HG03439 (cell line): ENCODE measurements around the gene RPS19.

Experiments
- ATAC-seq: cut with Tn5 transposase; IDR thresholded peaks from one replicate; pipeline ENCODE4 v1.9.1; 2021; ENCODE audit warnings: mild to moderate bottlenecking, moderate library complexity; ENCODE audit not compliant: unreplicated experiment

Gene RPS19

DNA sequence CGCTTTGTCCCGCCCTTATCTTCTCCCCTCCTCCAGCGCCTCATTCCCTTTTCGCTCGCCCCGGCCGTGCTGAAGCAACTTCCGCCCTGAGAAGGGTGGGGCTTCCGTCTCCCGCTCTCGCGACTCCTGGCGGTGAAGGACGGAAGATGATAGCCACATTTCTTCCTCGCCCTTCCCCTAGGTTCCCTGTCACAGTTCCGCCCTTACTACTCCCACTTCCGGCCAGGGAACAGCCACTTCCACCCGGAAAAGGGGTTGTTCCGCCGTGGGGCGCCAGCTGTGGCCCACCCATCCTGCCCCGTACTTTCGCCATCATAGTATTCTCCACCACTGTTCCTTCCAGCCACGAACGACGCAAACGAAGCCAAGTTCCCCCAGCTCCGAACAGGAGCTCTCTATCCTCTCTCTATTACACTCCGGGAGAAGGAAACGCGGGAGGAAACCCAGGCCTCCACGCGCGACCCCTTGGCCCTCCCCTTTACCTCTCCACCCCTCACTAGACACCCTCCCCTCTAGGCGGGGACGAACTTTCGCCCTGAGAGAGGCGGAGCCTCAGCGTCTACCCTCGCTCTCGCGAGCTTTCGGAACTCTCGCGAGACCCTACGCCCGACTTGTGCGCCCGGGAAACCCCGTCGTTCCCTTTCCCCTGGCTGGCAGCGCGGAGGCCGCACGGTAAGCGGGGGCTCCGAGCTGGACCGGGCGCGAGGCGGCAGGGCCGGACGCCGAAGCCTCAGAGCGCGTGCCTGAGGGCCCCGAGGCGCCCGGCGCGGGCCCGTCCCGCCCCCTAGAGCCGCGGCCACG, at the start of gene RPS19:
TSS of gene RPS19 (plus strand) at position 638 of the 801 bp plus-strand sequence. CDS start 520 bp downstream, outside the sequence.
- ATAC-seq = peak; percentile 82

DNA sequence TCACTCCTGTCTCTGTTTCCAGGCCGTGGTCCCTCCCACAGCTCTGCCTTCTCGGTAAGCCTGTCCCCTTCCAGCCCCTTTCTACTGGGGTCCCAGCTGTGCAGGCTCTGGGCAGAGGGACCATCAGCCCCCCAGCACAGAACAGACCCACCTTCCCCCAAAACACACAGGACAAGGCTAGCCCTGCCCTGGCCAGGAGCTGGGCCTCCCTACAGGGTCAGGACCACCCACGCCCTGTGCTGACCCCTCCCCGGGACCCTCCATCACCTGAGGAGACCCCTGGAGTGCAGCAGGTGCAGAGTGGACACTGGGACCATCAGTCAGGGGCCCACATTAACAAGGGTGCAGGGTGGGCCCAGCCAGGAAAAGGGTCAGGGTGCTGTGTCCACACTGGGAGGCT, 49.8 kb upstream of the RPS19 start:
- ATAC-seq = no peak

DNA sequence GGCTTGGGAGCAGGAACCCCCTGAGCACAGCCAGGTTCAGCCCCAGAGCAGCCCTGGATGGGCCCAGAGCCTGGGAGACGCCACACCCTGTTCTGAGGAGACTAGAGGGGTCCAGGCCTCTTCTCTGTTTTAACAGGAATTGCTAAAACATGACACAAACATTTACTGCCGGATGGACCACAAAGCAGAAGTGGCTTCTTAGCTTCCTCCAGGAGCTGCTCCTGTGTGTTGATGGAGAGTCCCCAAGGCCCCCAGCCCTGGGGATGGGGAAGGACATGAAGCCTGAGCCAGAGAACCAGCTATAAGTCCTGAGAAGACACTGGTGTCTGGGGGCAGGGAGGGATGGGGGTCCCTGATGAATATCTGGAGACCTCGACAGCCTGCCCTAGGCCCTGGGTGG, 49.0 kb upstream of the RPS19 start:
- ATAC-seq = no peak

DNA sequence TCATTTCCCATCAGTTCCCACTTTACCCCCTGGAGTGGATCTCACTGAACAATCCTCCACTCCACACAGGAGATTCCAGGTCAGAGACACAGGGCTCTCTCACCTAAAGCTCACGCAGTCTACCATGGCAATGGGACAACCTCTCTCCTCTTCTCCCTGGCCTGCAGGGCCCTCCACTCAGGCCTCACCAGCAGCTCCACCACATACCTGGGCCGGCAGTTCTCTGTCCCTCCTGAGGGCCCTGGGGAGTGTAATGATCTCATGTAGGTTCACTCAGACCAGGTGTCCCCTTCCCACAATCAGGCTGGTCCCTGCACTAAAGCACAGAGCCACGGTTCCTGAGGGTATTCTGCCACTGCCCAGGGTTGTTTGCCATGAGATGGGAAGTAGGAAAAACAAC, 48.1 kb upstream of the RPS19 start:
- no peak for ATAC-seq

DNA sequence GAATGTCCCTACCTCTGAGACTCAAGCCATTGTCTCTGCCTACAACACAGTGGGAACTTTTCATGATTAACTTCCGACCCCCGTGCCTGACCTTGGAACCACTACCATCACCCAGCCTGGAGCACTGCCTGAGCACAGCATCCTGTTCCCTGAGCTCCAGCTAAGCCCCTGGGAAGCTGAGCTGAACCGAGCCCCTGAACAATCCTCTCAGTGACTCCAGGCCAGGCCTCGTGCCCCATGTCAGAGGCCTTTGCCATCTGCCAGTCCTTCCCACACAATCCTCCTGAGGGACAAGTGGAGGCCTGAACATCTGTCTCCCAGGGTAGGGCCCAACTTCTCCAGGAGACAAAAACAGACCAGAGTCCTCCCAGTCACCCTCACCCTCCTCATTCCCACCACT, 46.1 kb upstream of the RPS19 start:
- no peak for ATAC-seq

DNA sequence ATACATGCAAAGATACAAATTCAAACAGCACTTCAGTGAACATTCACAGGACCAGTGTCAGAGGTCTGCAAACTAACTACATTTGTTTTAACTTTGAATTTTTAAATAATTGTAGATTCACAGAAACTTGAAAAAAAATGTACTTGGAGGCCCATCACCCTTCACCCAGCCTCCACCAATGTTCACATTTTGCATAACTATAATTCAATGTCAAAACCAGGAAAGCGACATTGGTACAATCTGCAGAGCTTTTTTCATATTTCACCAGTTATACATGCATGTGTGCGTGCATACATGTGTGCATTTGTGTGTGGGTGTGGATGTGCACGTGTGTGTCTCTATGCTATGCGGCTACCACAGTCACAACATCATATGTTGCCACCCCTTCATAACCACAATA, 44.8 kb upstream of the RPS19 start:
- ATAC-seq = no peak

DNA sequence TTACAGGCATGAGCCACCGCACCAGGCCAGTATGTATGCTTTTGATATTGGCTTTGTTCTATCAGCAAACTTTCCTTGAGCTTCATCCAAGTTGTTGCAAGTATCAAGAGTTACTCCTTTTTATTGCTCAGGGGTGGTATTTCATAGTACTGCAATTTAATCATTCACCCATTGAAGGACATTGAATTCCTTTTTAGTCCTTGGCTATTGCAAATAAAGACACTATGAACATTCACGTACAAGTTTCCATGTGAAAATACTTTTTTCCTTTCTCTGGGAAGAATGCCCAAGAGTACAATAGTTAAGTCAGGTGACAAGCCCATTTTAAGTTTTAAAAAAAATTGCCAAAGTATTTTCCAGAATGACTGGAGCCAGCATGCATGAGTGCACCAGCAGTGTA, 43.3 kb upstream of the RPS19 start:
- ATAC-seq = no peak

DNA sequence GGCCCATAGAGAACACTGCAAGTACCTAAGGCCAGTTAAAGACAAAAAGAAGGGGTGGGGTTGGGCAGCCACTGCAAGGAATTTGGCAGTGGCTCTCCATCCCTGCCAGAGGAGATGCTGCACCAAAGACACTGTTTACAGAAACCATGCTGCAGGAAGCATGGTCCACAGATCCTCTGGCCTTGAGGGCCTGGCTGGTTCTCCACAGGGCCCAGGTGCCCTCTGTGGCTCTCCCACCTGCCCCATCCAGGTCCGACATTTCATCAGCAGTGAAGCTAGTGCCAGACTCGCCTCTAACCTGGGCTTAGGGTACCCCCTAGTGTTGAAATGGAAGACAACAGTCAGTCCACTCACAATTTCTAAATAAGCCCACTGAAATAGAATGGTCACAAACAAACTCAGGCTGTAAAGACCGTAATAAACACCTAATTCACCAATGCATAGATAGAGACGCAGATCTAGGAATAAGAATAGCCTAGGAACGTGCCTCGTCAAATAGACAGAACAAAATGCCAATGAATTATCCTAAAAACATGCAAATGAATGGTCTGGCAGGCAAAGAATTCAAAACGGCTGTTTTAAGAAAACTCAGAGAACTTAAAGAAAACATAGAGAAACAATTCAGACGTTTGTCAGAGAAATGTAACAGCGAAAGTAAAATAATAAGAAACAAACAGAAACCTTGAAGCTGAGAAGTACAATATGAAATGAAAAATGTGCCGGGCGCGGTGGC, 38.9 kb upstream of the RPS19 start:
- ATAC-seq = no peak

DNA sequence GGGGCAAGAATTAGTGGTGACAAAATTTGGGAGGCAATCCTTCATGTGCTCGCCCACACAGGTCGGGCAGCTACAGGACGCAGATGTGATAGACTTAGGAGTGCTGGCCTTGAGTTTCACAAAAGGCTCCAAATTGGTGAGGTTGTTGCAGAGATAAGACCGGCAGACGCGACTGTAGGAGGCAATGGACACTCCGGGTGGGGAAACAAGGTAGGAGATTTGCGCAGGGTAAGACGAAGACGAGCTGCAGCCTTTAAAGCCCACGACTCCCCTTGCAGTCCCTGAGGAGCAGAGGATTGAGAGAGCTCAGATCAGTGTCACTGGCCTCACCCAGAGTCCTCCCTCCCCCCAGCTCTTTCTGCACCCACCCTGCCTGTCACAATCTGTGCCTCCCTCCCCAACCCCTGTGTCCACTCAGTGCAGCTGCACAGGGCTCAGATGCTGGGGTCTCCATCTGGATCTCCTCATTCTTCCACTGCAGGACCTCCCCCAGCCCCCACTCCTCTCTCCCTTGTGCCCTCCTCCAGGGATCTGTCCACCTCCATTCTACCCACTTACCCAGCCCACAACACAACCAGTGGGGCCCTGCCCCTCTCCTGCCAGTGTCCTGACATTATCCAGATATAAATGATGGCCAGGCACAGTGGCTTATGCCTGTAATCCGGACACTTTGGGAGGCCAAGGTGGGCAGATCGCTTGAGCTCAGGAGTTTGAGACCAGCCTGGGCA, 21.9 kb upstream of the RPS19 start:
- no peak for ATAC-seq

DNA sequence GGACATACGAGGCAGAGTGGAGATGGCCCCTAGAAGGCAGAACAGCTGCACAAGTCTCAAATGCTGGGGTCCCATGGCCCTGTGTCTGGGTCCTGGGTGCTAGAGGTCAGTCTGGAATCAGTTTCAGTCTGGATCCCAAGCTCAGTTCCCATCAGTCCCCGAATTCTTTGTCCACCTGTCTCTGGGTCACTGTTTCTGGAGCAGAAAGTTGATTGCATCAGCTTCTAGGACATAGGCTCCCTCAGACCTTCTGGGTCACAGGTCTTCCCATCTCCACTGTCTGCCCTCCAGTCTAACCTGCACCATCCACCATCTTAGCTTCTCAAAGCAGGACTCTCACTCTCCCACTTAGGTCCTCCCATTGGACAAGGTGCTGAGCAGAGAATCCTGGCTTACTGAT, 20.8 kb upstream of the RPS19 start:
- ATAC-seq = no peak

DNA sequence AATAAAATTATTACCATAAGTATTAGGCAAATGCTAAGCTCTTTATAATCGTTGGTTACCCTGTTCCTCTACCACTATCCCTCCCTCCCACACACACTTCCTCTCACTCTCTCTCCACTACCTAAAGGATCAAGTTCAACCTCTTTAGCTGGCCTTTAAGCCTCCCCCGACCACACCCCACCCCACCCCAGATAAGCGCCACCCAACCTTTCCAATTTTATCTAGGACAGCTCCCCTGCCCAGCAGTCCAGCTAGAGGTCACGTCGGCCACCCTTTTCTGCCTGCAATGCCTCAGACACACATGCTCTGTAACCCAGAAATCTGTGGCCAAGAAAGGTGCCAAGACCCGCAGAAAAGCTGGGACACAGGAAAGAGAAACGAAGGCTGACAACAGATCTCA, 16.7 kb upstream of the RPS19 start:
- no peak for ATAC-seq

DNA sequence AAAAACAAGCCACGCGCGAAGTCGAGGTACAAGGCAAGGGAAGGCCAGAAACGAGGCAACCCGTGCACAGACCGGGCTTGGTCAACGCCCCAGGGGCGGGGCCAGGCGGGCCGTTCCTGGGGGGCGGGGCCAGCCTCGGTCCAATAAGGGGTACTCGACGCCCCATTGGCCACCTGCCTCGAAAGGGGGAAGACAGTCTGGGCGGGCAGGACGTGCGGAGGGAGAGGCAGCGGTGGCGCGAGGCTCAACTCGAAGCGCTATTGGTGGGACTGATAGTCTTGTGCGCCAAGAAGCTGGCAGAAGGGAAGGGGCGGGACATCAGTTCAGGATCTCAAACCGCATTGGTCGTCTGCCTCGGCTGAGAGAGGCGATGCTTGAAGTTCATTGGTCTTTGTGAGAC, 15.5 kb upstream of the RPS19 start, which contains the start of gene LYPD4:
TSS of gene LYPD4 (minus strand) at position 83 of the 400 bp plus-strand sequence. CDS start 5,398 bp downstream, outside the sequence.
- ATAC-seq = no peak

DNA sequence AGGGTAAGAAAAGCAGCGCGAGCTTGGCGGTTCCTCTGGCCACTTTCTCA, 15.2 kb upstream of the RPS19 start, which contains the start of gene DMRTC2:
TSS of gene DMRTC2 (plus strand) at position 42 of the 50 bp plus-strand sequence. CDS start 2,387 bp downstream, outside the sequence.
- no peak for ATAC-seq

DNA sequence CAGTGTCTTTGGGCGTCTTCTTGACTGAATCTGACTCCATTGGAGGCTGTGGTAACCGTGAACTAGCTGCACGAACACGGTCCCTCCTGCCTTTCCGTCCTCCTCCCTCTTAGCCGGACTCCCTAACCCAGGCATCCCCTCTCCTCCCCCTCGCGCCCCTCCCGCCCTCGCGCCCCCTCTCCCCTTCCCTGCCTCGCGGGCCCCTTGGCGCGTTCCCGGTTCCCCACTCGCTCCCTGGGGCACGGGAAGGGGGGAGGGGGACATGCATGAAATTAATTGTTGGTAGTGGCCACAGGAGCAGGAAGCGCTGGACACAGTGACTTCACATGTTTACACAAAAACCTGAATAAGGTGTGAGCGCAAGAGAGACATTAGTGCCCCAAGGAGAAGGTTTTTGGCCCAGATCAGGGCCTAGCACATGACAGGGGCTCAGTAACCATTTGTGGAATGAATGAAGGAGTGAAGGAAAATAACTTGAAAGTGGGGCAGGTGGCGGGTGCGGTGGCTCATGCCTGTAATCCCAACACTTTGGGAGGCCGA, 14.9 kb upstream of the RPS19 start:
- ATAC-seq = no peak

DNA sequence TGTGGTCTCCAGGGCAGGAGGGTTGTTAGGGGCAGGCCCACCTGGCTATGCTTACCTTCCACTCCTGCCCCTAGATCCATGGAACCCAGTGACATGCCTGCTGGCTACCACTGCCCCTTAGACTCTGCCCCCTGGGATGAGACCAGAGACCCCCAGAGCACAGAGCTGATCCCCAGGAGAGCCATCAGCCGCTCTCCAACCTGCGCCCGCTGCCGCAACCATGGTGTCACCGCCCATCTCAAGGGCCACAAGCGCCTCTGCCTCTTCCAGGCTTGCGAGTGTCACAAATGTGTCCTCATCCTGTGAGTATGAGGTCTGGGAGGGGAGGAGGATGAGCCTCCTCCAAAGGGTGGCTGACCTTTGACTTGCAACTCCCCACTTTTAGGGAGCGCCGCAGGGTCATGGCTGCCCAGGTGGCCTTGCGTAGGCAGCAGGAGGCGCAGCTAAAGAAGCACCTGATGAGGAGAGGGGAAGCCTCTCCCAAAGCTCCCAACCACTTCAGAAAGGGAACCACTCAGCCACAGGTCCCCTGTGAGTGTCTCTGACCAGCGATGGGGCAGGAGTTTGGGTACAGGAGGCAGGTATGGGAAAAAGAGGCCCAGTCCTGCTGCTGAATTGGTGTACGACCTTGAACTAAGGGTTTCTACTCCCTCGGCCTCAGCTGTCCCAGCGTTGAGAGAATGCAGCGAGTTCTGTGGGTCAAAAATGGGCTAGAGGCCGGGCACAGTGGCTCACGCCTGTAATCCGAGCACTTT, 12.5 kb upstream of the RPS19 start:
- ATAC-seq = no peak

DNA sequence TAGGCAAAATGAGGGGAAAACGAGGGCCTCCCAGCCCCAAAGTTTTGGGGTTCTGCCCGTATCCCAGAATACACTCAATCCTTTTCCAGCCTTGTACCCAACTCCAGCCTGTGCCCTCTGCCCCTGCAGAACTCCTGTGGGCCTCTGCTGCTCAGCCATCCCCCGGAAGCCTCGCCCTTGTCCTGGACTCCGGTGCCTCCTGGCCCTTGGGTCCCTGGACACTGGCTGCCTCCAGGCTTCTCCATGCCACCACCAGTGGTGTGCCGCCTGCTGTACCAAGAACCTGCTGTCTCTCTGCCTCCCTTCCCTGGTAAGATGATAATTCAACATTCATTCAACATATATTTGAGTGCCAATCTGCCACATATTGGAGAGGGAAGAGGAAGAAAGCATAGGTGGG, 11.4 kb upstream of the RPS19 start:
- ATAC-seq = no peak

DNA sequence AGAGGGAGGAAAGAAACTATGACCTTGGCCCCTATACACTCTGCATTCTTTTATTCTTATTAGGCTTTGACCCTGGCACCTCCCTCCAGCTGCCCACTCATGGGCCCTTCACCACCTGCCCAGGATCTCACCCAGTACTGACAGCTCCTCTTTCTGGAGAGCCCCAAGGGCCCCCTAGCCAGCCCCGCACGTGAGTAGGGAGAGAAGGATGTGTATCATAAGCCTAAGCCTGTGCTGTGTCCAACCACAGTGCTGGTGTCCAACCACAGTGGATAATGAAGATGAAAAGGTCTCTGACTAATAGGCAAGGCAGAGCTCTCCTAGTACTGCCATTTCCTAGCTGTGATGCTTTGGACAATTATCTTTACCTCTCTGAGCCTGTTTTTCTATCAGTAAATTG, 11.0 kb upstream of the RPS19 start:
- no peak for ATAC-seq

DNA sequence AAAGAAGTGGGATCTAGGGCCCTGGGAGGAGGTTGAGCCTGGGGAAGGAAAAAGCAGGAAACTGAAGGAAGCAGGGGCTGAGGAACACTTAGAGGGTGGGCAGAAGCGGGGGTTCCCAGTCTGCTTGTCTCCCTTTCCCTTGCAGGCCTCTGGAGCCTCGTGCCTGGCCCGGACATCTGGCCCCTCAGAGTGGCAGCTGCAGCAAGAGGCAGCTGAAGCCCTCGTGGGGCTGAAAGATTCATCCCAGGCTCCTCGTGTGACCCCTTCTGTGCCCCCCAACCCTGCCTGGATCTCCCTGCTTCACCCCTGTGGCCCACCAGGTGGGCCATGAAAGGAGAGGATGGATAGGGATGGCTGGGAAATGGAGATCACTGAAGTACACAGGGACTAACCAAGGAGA, 9.7 kb upstream of the RPS19 start:
- ATAC-seq = no peak

DNA sequence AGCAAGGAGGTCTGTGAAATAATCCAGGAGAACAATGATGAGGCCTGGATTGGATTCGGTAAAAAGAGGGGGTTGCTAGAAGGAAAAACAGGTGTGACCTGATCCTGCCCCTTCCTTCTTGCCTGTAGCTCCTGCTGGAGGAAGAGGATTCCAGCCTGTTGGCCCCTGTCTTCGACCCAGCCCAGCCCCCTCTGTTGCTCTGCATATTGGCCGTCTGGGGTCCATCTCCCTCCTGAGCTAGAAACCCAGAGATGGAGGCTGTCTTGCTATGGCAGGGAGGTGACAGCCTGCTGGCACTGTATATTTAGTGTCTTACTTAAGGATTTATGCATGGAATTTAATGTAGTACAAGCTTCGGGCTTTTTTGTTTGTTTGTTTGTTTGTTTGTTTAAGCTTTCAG, 8.6 kb upstream of the RPS19 start:
- ATAC-seq = no peak

DNA sequence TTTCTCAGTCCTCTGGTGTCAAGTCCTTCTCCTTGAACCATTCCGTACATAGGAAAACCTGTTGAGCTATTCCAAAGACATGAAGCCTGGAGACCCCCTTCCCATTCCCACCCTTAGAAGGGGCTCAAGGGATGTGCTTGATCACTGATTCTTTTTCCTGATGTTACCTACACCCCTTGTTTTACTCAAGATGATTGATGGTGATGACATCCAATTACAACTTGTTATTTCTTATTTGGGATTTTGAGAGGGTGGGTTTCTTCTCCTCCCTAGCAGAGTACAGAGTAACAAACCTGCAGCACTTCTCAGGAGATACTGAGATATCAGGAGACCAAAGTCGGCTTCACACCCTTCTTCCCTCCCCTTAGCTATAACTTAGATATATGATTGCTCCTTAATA, 6.7 kb upstream of the RPS19 start:
- no peak for ATAC-seq

DNA sequence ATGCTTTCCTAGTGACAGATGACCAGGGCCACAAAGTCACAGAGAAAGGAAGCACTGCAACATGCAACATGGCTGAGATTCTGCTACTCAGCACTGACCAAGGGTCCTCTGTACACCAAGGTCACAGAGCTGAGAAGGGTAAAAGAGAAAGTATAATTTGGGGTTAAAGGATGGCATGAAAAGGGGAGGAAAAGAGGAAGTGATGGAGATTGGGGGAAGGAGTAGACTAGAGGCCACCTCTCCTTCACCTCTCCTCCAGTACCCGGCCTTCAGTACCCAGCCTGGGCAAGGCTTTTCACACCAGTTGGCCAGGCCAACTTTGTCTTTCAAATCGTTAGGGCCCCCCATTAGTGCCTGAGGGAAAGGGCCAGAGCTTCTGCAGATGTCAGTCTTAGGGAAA, 6.3 kb upstream of the RPS19 start:
- ATAC-seq = no peak
